PC-9 (cell line): ENCODE results near the gene SURF4. TPM values are rescaled to one million over a fixed set of nuclear protein-coding genes. Genes with fewer than 3 reads are reported as not detected.

Source experiments
- BruUV-seq: library from RNA; stranded (reverse); fragments of 400-500 nt; replicated peaks from 2 replicates; lab custom pipeline; 2021; lab: Mats Ljungman, UMichigan
- CTCF ChIA-PET: fragments of 300-600 bp; sonication (Branson Sonifier 250); formaldehyde crosslinking; loops from one replicate; lab custom pipeline; 2022; ENCODE audit warnings: antibody characterized with exemption; lab: Charles Lee
- POLR2A ChIA-PET: fragments of 300-600 bp; sonication (Branson Sonifier 250); formaldehyde crosslinking; loops from one replicate; lab custom pipeline; 2022; ENCODE audit warnings: antibody characterized with exemption; ENCODE audit not compliant: unreplicated experiment; lab: Charles Lee
- DNase-seq, 2 experiments: peaks; one replicate each; pipeline versions ENCODE4 v3.0.0 to v3.0.0-alpha.2; 2015 to 2022; ENCODE audit warnings: mixed read lengths in 1 of 2
- H2AFZ ChIP-seq: fragments of 200-600 bp; sonication (generic); 2 replicates; pipeline ENCODE4 v1.8.1; 2017; ENCODE audit warnings: antibody characterized with exemption
- H3F3A ChIP-seq: fragments of 200-600 bp; sonication (generic); 2 replicates; pipeline ENCODE4 v1.8.1; 2017; ENCODE audit warnings: antibody characterized with exemption, mild to moderate bottlenecking, low read depth; ENCODE audit not compliant: insufficient read depth
- H3K27ac ChIP-seq: fragments of 200-600 bp; sonication (generic); 2 replicates; pipeline ENCODE4 v1.6.1; 2016; ENCODE audit warnings: mixed run types
- H3K27me3 ChIP-seq: fragments of 200-600 bp; sonication (generic); 2 replicates; pipeline ENCODE4 v1.6.1; 2016; ENCODE audit warnings: low read depth, mixed run types; ENCODE audit not compliant: insufficient read depth
- H3K36me3 ChIP-seq: fragments of 200-600 bp; sonication (generic); 2 replicates; pipeline ENCODE4 v1.6.1; 2016; ENCODE audit warnings: low read depth, mixed run types
- H3K4me1 ChIP-seq: fragments of 200-600 bp; sonication (generic); replicated peaks from 2 replicates; pipeline ENCODE4 v1.6.1; 2016; ENCODE audit warnings: mixed run types; ENCODE audit not compliant: insufficient read depth
- H3K4me2 ChIP-seq: fragments of 200-600 bp; sonication (generic); 2 replicates; pipeline ENCODE4 v1.6.1; 2017; ENCODE audit warnings: mixed run types
- H3K4me3 ChIP-seq: fragments of 200-600 bp; sonication (generic); 2 replicates; pipeline ENCODE4 v1.6.1; 2016; ENCODE audit warnings: mixed run types
- H3K79me2 ChIP-seq: fragments of 200-600 bp; sonication (generic); 2 replicates; pipeline ENCODE4 v1.6.1; 2017; ENCODE audit warnings: low read depth, mixed run types
- H3K9me2 ChIP-seq: fragments of 200-600 bp; sonication (generic); 2 replicates; pipeline ENCODE4 v1.8.1; 2017; ENCODE audit warnings: mild to moderate bottlenecking; ENCODE audit not compliant: insufficient read depth
- H3K9me3 ChIP-seq: fragments of 200-600 bp; sonication (generic); 2 replicates; pipeline ENCODE4 v1.8.1; 2016; ENCODE audit warnings: low read depth; ENCODE audit not compliant: insufficient read depth
- H4K20me1 ChIP-seq: fragments of 200-600 bp; sonication (generic); 2 replicates; pipeline ENCODE4 v1.8.1; 2017; ENCODE audit not compliant: insufficient read depth
- CTCF ChIP-seq: fragments of 200-600 bp; sonication (generic); conservative IDR thresholded peaks from 2 replicates; pipeline ENCODE4 v1.6.1; 2017; ENCODE audit warnings: mixed run types, antibody characterized with exemption, mild to moderate bottlenecking, moderate library complexity
- EZH2 ChIP-seq: fragments of 200-600 bp; sonication (generic); IDR thresholded peaks from 2 replicates; pipeline ENCODE4 v1.8.0; 2017; ENCODE audit warnings: antibody characterized with exemption, low read depth
- intact Hi-C: fragments of 100-400 bp; cut with micrococcal nuclease; formaldehyde crosslinking; loops from one replicate; pipeline ENCODE4 v1.10.0; 2022; ENCODE audit not compliant: unreplicated experiment
- total RNA-seq: library from RNA; stranded (reverse); gene quantifications from 2 replicates; pipeline ENCODE4 v1.2.3, GENCODE V29; 2021

SURF4 gene
- total RNA-seq, 1 experiment from 2014 or later: 199 TPM

- intact Hi-C loops: no loop called here
- H3K4me3 ChIP-seq: no peak overlapping the region
- DNase-seq: peak in 1 of 2 experiments; percentile 54
Measured at GRCh38 chr9:133351908-133352634, 23.8 kb downstream of the SURF4 start.

GRCh38 chr9:133351526-133351907, 24.3 kb downstream of the SURF4 start:
- H3K4me3 ChIP-seq: no peak overlapping the region
- peaks cover 57% of the 10 kb centered on the region for H3K79me2 ChIP-seq
- H3K27me3 ChIP-seq: no peaks in the 10 kb centered on the region
- no peak for DNase-seq
- H3K36me3 ChIP-seq: peaks cover 41% of the 10 kb centered on the region
- no peak overlapping the region for H2AFZ ChIP-seq
- TF ChIP-seq CTCF: no peak
- TF ChIP-seq EZH2: no peak
- no TSS peak for BruUV-seq
- no peak overlapping the region for H3K27ac ChIP-seq
- no peaks in the 10 kb centered on the region for H3K9me2 ChIP-seq
- CTCF ChIA-PET: interaction anchor here (1.0 kb wide), 1 partner anchor 164 kb away, joined by 7 read pairs; no protein-coding TSS in a partner anchor
- H3F3A ChIP-seq: peaks cover 70% of the 10 kb centered on the region
- H4K20me1 ChIP-seq: peaks cover 44% of the 10 kb centered on the region
- intact Hi-C loops: no loop called here
- H3K9me3 ChIP-seq: no peaks in the 10 kb centered on the region
- POLR2A ChIA-PET: interaction anchor here (0.9 kb wide), 1 partner anchor 108 kb away, joined by 6 read pairs; the partner anchor contains the start of gene CACFD1
- peaks cover 23% of the 10 kb centered on the region for H3K4me1 ChIP-seq
- H3K4me2 ChIP-seq: no peak overlapping the region

More at GRCh38 chr9:133351908-133352634, 23.8 kb downstream of the SURF4 start:
- TF ChIP-seq CTCF (peak; percentile 67), EZH2 (no peak)
- Histone ChIP-seq H3F3A (peaks cover 70% of the 10 kb centered on the region), H3K27me3 (no peaks in the 10 kb centered on the region), H3K9me3 (no peaks in the 10 kb centered on the region), H3K9me2 (no peaks in the 10 kb centered on the region), H3K27ac (no peak overlapping the region), H4K20me1 (peaks cover 44% of the 10 kb centered on the region), H3K36me3 (peaks cover 41% of the 10 kb centered on the region), H3K4me2 (no peak overlapping the region), H3K79me2 (peaks cover 55% of the 10 kb centered on the region), H3K4me1 (peaks cover 21% of the 10 kb centered on the region), H2AFZ (no peak overlapping the region)
- ChIA-PET CTCF (interaction anchor here (1.0 kb wide), 1 partner anchor 164 kb away, joined by 7 read pairs; no protein-coding TSS in a partner anchor), POLR2A (interaction anchor here (0.6 to 0.9 kb wide), 2 partner anchors 108 to 167 kb away, joined by 4 to 6 read pairs; partner anchors contain the start of gene CACFD1)
- no TSS peak for BruUV-seq

- no peaks in the 10 kb centered on the region for H3K27me3 ChIP-seq
- H4K20me1 ChIP-seq: peaks cover 52% of the 10 kb centered on the region
- CTCF ChIA-PET: interaction anchor here (0.6 kb wide), 3 partner anchors 165 to 406 kb away, joined by 3 to 4 read pairs (median 3); no protein-coding TSS in a partner anchor
- TF ChIP-seq CTCF: no peak
- no peak for TF ChIP-seq EZH2
- no peak overlapping the region for H2AFZ ChIP-seq
- H3K4me3 ChIP-seq: peak overlapping the region; percentile 99; the same call in 1 of the 2 replicates
- intact Hi-C loops: no loop called here
- no peak for DNase-seq
- H3K9me3 ChIP-seq: no peaks in the 10 kb centered on the region
- POLR2A ChIA-PET: no interaction called here
- peak overlapping the region; percentile 95 for H3K4me2 ChIP-seq
- H3K27ac ChIP-seq: peak overlapping the region; percentile 97
- H3F3A ChIP-seq: peaks cover 70% of the 10 kb centered on the region
- H3K9me2 ChIP-seq: no peaks in the 10 kb centered on the region
- BruUV-seq: no TSS peak
- peaks cover 61% of the 10 kb centered on the region for H3K79me2 ChIP-seq
- peaks cover 41% of the 10 kb centered on the region for H3K36me3 ChIP-seq
- H3K4me1 ChIP-seq: peaks cover 21% of the 10 kb centered on the region
Measured at GRCh38 chr9:133349965-133350616, 25.8 kb downstream of the SURF4 start.
